GM18520 (cell line): ENCODE measurements around the gene NOX4.
"Not testable (repeated sequence)": the region's sequence is repeated elsewhere in the genome, so short reads cannot be mapped to it uniquely, and the experiment has no call there.

Experiments used
- ATAC-seq: cut with Tn5 transposase; IDR thresholded peaks from one replicate; pipeline ENCODE4 v1.9.1; 2021; ENCODE audit not compliant: unreplicated experiment

The NOX4 gene

DNA sequence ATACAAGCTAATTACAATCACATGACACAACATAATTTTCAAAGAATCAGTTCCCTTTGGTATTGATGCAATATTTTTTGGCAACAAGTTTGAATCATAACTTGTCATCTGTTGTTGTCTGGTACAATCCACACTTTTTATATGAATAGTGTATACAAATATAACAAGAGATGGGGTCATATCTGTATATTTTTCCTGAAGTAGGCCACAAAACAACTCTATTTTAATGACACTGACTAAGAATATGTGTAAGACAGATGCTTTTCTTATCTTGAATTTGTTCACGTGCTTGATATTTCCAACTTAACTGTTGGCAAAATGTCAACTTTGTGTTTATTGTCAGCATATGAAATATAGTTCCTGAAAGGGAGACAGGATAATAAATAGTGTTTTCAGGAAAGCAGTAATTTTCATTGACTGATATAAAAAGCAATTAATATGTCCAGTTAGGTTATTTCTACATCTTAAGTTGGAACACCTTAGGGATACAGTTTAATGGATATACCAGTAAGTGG, 27.9 kb downstream of the NOX4 start:
- ATAC-seq = no peak

DNA sequence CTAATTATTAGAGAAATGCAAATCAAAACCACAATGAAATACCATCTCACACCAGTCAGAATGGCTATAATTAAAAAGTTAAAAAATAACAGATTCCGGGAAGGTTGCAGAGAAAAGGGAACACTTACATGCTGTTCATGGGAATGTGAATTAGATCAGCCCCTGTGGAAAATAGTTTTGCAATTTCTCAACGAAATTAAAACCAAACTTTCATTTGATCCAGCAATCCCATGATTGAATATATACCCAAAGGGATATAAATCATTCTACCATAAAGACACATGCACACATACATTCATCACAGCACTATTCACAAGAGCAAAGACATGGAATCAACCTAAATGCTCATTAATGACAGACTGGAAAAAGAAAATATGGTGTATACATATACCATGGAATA, 32.5 kb downstream of the NOX4 start:
- no peak for ATAC-seq

DNA sequence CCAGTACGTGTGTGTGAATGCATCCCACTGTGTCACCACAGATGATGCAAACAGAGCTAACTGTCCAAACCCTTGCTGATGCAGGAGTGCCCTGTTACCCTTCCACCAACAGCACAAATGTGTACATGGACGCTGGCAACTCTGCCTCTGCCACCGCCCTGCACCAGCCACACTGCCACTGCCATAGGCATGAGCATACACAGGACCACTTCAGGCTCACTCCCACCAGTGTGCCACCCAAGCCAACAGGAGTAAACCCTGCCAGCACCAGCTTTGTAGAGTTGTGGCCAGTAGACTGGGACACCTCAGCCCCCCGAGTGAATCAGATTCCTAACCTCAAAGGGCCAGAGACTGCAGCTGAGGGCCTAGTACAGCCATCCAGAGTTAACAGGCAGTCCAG, 34.0 kb downstream of the NOX4 start:
- ATAC-seq = no peak

DNA sequence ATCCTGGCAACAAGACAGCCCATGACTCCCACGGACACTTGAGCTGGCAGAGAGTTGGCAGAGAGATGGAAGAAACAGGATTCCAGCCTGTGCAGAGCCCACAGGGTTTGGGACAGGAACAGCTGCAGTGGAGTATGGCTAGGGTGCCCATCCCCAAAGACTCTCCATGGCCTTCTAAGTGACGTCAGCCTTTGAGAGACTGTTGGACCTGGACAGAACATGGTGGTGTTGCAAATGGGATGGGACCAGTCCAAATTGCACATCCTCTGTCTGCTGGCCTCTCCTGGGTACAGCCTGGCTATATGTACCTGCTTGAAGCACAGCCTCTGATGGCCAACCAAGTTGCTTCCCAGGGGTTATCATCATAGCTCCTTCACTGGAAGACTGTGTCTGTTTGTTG, 34.5 kb downstream of the NOX4 start:
- ATAC-seq = no peak

DNA sequence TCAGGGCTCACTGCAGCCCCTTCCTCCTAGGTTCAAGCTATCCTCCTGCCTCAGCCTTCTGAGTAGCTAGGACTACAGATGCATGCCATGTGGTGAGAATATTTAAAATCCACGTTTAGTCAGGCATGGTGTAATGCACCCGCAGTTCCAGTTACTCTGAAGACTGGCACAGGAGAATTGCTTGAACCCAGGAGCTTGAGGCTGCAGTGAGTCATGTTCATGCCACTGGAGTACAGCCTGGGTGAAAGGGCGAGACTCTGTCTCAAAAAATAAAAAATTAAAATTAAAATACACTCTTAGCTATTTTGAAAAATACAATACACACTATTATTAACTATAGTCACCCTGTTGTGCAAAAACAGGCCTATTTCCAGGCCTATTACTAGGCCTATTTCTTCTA, 38.4 kb downstream of the NOX4 start:
- ATAC-seq = no peak

DNA sequence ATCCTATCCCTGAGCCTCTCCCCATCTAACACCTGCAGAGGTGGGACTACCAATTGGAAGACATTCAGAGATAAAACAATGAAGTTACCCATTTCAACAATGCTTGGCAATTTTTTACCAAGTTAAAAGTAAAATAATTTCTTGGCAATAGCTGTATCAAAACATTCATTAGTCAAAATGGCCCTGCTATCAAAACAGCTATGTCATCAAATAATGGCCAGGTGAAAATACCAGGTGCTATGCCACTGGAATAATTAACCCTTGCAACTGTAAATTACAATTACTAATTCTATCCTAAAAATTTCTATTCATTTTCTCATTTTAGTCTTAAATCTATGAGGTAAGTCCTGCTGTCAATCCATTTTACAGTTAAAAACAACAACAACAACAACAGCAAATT, 43.3 kb downstream of the NOX4 start:
- ATAC-seq = no peak

DNA sequence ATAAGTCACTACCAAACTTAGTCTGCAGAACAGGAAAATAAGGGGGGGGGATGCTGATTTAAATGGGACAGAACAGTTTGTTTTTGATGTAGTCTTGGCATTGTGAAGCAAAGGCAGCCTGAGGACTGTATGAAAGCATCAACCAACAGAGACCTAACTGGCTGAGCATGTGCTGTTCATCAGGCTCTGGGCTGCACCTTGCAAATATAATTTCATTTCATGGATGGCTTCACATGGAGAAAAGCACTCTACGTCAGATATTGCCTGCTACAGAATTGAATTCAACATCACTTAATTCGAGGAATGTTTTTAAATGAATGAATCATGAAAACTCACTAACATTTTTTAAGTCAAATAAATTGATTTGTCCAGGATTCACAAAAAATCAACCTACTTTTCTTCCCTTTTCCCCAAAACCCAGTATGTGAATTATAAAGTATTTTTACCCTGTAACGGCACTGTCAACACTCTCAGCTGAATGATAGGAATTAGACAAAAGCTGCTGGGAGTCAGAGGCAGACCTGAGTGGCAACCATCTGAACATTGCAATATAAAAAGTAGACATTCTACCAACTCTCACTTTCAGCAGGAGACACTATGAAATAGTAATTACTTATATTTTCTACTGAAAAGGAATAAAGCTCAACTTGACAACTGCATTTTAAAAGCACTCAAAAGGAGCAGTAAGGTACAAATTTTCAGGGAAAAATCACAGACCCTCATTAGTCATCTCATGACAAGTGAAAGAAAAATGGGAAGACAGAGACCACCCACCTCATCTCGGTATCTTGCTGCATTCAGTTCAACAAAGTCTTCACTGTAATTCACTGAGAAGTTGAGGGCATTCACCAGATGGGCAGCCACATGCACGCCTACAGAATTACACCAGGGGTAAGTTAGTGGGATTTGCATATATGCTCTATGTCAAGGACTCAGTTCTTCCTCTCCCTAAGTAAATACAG, 47.5 kb downstream of the NOX4 start:
- ATAC-seq = no peak

DNA sequence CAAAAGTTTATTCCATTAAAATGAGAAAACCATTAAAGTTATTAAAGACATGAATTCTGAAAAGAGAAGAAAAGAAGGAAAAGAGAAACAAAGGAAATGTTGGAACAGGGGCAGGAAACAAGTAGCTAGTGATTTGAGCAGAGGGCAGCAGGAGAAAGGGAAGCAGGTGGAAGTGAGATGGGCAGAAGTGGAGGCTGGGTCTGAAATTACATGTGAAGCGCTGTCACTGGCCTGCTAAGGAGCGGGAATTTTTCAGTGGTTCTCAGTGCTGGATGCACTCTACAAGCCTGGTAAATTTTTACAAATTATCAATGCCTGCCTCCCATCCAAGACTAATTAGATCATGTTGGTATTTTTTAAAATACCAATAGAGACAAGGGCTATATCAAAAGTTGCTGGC, 48.4 kb downstream of the NOX4 start:
- no peak for ATAC-seq

DNA sequence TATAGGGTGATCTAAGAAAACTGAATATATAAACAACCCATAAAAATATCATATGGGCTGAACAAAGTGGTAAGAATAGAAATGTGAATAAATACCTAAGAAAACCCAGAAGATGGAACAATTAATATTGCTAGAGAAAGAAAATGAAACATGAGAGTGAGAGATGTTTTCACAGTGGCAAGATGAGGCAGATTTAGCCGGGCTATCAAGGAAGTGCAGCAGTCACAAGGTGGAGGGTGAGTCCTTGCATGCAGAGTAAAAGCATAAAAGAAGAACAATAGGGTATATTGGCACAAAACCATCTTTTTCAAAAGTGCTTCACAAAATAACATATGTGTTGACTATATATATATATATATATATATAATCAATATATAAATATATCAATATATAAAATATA, 49.6 kb downstream of the NOX4 start:
- no peak for ATAC-seq

DNA sequence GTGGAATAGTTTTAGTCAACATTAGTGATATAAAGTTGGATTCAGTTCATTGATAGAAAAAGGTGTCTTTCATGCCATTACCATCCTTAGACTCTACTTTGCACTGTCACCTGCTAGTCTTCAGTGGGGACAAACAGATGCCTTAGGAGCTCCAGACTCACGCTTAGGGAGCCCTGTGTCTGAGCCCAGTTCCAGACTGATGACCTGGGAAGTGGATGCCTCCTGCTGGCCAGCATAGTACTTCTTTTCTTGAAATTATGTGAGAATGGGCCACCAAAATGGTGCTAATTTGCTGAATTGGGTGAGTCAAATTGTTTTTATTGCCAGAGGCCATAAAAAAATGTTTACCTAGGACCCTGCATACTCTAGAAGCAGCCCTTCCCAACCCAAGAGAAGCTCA, 53.9 kb downstream of the NOX4 start:
- ATAC-seq = no peak

DNA sequence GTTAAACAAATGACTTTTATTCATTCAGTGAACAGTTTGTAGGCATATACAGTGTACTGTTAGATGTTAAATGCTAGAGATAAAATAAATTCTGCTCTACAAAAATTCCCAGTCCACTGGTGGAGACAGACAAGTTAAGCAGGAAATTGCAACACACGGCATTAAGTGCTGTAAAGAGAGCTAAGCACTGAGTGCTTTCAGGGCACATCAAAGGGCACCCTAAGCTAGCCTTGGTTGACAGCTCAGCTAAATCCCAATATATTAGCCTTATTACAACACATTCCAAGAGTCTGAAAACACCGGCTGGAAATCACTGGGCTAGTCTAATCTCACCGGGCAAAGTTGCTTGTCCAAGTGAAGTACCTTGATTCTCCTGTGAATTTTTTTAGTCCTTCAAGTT, 55.1 kb downstream of the NOX4 start:
- ATAC-seq = no peak

DNA sequence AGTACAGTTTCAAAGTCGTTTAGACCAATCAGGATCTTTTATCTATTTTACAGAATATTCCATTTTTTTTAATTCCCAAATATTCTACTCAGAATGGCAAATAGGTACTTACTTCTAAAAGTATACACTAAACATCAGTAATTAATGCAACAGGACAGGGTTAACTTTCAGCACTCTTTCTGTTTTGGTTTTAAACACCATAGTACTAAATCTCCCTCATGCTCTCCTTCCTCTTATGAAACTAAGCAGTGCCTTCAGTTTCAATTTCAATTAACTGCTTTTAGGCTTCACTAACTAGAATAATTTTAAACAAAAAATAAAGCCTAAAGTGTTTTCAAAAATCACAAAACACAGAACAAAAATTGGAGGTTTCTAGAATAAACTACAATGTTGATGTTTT, 57.9 kb downstream of the NOX4 start:
- ATAC-seq = peak; percentile 80

DNA sequence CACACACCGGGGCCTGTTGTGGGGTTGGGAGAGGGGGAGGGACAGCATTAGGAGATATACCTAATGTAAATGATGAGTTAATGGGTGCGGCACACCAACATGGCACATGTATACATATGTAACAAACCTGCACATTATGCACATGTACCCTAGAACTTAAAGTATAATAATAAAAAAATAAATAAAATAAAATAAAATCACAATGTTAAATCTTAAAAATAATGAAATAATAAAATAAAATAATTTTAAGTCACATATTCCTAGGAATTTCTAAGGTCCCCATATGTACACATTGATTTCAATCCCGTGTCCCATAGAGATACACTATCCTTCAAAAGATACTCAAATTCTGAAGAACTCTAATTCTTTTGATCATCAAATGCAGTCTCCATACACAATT, 59.0 kb downstream of the NOX4 start:
- ATAC-seq = not testable (repeated sequence)

DNA sequence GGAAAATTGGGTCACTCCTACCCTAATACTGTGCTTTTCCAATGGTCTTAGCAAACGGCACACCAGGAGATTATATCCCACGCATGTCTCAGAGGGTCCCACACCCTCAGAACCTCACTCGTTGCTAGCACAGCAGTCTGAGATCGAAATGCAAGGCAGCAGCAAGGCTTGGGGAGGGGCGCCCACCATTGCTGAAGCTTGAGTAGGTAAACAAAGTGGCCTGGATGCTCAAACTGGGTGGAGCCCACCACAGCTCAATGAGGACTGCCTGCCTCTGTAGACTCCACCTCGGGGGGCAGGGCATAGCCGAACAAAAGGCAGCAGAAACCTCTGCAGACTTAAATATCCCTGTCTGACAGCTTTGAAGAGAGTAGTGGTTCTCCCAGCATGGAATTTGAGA, 64.7 kb downstream of the NOX4 start:
- not testable (repeated sequence) for ATAC-seq

DNA sequence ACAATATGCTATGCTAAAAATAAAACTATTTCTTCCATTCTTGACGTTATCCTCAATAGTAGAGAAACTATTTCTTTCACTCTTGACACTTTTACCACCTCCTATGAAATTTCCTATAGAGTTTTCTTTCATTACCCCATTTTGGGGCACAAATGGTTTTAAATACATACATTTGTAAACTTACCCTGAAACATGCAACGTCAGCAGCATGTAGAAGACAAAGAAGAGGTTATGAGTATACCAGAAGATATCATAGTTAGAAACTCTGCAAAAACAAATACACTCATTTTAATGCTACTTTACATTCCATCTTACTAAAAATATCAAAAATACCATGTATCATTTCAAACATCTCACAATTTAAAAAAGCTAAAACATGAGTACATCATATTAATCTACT, 69.5 kb downstream of the NOX4 start:
- no peak for ATAC-seq

DNA sequence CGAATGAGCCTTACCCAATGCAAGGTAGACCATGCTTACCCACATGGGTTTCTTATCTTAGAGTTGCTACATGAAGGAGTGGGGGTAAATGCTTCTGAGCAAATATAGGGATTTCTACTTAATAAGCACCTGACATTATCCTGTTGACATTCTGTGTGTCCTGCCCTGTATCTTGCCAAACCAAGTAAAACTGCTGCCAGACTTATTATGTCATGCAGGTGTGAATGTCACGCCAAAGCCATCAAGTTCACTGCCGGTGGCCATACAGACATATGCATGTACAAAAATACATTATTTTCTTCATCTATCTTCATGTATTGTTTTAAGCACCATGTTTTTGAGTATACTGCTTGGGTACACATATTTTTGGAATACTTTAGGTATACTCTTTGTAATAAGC, 70.2 kb downstream of the NOX4 start:
- no peak for ATAC-seq

DNA sequence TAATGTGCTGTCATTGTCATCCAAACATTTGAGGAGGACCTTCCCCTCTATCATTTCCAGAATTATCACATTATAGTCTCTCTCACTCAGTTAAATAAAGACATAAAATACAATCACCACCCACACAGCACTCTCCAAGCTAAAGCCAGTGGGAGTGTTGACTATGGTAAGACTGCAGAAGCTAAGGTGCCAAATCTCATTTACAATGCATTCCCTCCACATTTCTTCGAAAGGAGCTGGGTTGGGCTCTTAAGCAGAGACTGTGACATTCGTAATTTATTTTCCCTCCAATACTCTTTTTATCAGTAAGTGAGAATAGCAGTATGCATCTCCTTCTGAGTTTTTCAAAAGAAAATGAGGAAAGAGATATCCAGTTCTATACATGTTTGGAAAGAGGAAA, 74.2 kb downstream of the NOX4 start:
- ATAC-seq = no peak

DNA sequence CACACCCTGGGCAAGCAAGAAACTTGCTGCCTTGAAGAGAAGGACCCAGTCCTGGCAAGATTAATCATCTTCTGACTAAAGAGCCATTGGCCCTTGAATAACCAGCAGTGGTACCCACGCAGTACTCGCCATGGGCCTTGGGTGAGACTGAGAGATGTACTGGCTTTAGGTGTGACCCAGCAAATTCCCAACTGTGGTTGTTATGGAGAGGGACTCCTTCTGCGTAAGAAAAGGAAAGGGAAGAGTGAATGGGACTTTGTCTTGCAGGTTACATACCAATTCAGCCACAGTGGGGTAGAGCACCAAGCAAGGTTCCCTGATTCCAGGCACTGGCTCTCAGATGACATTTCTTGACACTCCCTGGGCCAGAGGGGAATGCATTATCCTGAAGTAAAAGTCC, 80.1 kb downstream of the NOX4 start:
- not testable (repeated sequence) for ATAC-seq

DNA sequence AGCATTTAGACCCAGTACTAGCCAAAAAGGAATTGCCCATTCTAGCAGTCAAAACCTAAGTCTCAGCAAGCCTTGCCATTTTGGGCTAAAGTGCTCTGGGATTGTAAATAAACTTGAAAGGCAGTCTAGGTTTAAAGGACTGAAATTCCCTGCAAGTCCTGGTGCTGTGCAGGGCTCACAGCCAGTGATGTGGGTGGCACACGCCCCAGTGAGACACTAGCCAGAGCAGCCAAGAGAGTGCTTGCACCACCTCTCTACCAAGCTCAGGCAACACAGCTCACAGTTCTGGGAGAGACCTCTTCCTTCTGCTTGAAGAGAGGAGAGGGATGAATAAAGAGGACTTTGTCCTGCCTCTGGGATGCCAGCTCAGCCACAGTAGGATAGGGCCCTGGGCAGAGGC, 80.5 kb downstream of the NOX4 start:
- not testable (repeated sequence) for ATAC-seq

DNA sequence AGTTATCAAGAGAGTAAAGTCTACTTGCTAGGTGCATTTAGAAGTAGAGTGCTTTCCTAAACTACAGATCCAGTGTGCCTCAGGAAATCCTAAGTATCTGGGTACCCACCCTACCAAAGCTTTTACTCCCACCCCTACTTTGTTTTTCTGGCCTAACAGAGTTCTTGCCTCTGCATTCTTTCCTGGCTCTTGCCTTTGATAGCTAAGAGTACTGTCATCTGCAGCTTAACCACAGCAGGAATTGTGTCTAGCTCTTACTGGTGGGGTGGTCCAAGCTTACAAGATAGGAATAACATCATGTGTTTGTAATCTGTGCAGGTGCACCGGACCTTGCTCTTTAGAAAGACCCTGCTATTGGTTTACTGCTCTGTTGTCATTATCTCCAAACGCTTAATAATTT, 82.7 kb downstream of the NOX4 start:
- ATAC-seq = not testable (repeated sequence)

DNA sequence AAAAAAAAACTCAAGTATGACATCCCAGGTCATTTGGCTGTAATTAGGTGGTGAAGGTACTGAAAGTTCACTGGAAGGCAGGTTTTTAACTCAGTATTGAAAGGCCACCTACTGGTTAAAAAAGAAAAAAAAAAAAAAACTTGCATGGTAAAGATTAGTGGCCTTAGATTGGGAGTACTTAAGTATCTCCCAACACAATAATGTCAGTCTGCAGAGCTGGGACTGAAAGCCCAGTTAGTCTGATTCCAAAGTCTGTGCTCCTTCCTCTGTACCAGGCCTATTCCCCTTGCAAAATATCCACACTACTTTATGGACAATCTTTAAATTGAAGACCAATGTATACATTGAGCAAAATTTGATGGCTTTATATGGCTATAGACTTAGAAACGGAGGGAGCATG, 85.5 kb downstream of the NOX4 start:
- no peak for ATAC-seq

DNA sequence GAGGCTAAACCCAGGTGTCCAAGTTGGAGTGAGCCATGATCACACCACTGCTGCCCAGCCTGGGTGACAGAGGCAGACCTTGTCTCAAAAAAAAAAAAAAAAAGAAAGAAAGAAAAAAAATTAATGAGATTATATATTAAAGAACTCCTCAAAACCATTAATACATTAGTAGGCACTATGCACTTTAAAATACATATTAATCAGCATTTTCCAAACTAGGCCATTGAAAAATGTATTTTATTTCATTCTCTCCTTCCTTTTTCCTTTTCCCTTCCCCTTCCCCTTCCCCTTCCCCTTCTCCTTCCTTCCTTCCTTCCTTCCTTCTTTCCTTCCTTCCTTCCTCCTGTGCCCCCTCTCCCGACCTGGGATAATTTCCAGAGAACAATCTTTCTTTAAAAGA, 99.5 kb downstream of the NOX4 start:
- not testable (repeated sequence) for ATAC-seq

DNA sequence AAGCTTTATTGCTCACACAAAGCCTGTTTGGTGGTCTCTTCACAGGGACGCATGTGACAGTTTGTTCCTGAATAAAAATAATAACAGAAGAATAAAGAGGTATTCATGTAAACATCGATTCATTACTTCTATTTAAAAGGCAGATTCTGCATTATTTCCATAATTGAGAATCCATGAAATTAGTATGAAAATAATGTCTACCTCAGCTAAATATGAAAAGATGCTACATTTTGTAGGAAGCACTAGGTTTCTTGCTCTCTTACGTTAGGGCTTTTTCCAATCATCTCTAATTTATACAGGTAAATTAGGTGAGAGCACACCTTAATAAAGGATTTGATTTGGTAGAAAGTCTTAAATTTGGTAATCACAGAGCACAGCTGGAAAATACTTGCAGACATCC, 103.7 kb downstream of the NOX4 start:
- ATAC-seq = not testable (repeated sequence)
